NCI-H1436 treated with DMSO at 0.1 percent for 48 hours (cell line): Measurements from ENCODE around the gene PFN1.
A peak's percentile ranks its signal among the peaks of the same experiment; 100 is the strongest.

ENCODE experiments used
- DNase-seq: peaks from one replicate; lab custom pipeline; 2025; lab: John Stamatoyannopoulos, UW

The PFN1 gene

DNA sequence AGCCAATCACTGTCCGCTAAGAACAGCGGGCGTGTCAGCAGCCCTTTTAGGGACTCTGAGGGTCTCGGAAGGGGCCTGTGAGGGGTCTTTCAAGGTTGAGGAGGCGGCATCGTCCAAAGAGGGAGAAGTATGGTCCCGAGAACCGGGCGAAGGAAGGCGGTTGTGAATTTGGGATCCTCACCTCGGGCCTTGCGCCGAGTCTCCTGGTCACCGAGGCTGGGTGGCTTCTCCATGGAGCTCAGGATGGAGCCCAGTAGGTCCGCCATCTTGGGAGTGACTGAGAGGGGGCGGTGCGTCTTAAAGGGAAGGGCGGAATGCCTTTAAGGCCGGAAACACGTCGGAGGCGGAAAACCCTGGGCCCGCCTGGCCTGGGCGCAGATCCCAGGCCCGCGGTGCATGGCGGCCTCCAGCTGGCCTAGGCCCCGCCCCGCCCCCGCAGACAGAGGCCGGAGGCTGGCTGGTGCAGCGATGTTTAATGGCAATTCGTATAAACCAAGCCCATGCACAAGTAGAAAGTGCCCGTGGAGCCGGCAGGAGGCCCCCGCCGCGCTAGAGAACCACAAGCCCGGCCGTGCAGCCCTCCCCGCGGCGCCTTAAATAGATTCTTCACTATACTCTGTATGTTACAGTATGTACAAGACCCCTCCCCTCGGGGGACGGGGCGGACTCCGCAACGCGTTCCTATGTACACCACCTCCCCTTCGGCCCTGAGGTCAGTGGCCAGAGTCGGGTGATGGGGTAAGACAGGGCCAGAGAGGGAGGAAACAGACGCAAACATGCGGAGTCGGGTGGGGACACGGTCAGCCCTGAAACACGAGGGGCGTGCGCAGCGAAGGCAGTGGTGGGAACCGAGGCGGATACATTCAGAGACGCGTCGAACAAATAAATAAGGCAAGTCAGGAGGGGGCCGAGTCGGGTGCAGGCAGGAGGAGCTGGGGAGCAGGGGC is 19.5 kb upstream of the PFN1 start, which contains the start of gene SPAG7:
Gene SPAG7, minus strand, starts transcription at position 279 of the 947 bp plus-strand sequence. Its CDS starts 13 bp downstream, at position 266.
- DNase-seq = peak; percentile 77

DNA sequence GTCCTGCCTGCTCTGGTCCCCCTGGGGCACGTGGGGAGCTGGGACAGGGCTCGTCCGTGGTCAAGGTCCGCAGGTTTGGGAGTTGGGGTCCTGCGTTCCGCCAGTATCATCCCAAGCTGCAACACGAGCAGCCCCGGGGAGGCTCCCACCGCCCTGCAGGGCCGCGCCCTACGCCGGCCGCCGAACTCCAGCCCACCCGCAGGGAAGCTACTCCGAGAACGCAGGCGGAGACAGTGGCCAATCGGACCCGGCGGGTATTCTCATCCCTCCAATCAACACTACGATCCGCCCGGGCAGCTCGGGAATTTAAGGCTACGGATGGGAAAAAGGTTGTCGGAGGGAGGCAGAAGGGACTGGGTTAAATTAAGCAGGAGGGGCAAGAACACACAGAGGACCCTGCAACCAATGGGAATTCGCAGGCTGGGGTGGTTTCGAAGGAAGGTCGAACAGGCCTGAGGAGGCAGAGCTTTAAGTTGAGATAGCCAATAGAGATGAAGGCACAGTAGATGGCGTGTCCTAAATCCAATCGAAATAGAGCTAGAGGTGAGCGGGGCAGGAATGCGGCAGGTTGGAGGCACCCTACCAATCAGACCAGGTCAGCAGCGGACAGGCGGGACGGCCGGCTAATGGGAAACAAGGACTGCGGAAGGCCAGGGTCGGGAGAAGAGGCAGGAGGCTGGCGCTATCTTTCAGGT is 18.7 kb upstream of the PFN1 start:
- peak; percentile 99 for DNase-seq

DNA sequence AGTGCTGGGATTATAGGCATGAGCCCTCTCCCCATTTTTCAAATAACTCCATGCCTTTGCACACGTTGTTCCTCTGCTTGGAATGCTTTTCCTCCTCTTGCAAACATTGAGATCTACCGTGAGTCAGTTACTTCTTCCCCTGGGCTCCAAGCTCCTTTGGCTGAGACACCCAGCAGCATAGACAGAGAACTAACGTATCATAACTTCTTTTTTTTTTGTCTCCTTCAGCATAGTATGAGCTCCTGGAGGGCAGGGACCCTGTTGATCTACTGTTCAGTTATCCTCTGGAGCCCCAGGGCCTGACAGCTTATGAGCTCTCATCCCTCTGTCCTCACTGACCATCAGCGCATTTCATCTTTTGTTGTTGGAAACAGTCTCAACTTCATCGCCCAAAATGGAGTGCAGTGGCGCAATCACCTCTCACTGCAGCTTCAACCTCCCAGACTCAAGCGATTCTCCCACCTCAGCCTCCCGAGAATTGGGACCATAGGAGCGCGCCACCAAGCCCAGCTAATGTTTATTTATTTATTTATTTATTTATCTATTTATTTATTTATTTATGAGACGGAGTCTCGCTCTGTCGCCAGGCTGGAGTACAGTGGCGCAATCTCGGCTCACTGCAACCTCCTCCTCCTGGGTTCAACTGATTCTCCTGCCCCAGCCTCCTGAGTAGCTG is 17.1 kb upstream of the PFN1 start:
- DNase-seq = no peak

DNA sequence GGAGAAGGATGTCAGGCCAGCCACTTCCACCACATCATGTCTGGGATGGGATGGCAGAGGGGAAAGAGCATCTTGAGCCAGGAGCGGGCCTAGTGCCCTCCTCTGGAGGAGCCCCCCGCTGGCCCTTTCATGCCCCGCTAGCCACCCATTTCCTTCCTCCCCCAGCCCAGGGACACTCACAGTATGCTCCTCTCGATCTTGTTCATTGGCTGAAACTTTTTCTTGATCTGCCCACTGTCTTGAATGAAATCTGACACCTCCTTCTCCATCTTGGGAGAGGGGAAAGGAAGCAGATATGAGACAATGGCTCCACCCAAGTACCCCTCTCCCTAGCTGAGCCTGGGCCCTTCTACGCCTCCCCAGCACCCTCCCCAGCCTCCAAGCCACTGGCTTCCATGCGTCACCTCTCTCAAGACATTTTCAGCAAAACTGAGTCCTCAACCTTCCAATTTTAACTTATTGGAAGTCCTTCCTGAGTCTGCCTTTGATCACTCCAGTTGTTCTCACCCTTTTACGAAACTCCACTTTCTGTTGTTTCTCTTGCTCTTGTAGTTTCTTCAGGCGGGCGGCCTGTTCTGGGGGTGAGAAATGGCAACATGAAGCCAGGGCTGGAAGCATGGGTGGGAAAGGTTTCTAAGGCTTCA is 12.1 kb upstream of the PFN1 start:
- DNase-seq = no peak

DNA sequence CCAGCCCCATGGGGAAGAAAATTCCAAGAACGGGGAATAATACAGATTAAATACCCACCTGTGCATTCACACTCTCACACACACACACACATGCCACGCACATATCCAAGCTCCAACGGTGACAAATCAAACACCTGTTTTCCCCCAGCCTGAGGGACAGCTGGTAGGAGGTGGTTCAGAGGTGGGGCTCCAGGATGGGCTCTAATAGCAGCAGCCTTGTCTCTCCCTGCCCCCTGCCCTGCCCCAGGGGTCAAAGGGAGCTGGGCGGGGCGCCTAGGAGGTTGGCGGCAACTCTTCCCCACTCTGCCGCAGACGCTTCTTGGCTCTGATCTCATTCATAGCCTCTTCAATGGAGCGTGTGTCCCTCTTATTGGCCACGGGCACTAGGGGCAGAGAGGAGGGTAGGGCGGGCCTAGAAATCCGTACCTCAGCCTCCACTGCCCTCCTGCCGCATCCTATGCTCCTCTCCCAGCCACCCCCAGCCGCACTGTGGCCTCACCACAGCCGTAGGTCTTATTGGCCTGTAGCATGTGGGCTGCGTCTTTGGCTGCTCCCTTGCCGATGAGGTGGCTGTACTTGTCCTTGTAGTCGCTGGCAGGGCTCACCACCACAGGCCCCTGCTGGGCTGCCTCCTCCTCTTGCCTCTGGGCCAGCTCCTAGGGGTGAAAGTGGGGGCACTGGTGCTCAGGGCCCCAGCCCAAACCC is 11.1 kb upstream of the PFN1 start:
- no peak for DNase-seq

DNA sequence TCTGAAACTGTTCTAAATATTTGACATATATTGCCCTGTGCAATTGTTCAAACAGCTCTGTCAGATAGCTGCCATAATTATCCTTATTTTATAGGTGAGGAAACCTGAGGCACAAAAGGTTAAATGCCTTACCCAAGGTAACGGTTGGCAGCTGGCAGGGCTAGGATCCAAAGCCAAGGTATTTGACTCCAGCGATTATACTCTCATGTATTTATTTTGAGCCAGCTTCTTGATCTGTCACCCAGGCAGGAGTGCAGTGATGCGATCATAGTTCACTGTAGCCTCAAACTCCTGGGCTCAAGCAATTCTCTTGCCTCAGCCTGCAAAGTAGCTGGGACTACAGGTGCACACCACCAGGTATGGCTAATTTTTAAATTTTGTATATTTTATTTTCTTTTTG is 9.8 kb upstream of the PFN1 start:
- DNase-seq = no peak

DNA sequence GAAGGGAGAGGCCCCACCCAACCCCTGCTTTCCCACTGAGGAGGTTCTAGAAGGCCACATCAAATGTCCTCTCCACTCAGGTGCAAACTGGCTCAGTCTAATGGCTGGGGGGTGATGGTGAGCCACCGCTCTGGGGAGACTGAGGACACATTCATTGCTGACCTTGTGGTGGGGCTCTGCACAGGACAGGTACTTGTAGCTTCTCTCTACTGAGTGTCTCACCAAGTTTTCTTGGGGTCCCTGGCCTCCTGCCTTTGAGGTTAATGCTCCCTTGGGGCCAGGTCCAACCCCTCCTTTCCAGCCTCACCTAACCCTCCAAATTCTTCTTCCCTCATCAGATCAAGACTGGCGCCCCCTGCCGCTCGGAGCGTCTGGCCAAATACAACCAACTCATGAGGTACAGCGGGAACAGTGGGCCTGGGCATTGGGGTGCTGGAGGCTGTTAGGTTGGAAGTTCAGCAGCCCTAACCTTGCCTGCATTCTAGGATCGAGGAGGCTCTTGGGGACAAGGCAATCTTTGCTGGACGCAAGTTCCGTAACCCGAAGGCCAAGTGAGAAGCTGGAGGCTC is 8.2 kb upstream of the PFN1 start:
- DNase-seq = no peak

DNA sequence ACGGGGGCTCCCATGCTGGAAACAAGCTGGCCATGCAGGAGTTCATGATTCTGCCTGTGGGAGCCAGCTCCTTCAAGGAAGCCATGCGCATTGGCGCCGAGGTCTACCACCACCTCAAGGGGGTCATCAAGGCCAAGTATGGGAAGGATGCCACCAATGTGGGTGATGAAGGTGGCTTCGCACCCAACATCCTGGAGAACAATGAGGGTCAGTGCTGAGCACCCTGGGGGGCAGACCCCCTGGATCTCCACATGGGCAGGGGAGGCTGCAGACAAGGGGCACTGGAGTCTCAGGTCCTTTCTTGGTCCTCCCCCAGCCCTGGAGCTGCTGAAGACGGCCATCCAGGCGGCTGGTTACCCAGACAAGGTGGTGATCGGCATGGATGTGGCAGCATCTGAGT is 6.8 kb upstream of the PFN1 start:
- no peak for DNase-seq

DNA sequence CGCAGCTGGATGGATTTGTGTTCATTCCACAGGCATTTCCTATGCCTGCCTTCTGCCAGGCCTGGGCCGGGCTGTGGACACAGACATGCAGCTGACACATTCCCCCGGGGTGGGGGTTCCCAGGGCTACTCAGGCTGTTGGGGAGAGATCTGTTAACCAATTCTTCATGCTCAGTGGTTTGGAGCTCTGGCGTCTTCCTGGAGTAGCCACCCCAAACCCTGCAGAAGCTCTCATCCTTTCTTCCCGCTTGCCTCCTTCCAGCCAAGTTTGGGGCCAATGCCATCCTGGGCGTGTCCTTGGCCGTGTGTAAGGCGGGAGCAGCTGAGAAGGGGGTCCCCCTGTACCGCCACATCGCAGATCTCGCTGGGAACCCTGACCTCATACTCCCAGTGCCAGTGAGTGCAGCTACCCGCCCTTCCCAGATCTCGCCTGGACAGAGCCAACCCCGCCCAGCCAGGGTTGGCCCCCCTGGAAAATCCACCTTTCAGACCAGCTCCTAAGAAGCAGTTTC is 5.2 kb upstream of the PFN1 start:
- DNase-seq = no peak

DNA sequence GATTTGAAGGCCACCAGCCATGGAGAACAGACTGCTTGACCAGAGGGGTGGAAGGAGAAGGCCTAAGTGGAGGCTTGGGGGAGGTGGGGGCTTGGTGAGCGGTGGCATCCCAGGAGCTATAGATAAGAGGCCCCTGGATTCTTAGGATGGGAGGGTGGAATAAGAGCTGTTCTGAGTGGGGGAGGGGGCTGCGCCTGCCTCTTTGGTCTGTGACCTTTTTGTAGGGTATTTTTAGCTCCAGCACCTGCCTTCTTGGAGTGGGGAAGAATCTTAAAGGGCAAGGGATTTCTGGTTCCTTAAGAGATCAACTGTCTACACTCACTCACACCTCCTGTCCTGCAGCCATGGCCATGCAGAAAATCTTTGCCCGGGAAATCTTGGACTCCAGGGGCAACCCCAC is 3.2 kb upstream of the PFN1 start:
- no peak for DNase-seq

DNA sequence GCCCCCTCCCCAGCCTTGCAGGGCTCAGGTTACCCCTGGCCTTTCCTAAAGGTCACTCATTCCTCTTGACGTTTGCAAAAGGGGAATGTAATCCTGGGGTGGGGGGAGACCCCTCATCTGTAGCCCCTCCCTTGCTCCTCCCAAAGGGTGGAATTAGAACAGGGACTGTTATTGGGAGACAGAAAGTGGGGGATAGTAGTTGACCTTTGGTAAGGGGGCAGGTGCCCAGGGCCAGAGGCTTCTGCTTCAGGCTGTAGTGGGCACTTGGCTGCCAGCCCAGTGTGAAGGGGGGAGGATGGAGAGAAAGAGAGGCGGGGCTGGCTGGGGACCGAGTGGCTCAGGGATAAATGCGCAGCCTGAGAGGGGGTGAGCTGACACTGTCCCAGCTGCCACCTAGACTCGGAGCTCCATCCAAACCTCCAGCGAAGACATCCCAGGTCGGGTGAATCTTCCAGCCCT is 2.4 kb upstream of the PFN1 start, which contains the start of gene ENO3:
Gene ENO3, plus strand, starts transcription at position 374 of the 459 bp plus-strand sequence. CDS start 711 bp downstream, outside the sequence.
- peak; percentile 26 for DNase-seq

DNA sequence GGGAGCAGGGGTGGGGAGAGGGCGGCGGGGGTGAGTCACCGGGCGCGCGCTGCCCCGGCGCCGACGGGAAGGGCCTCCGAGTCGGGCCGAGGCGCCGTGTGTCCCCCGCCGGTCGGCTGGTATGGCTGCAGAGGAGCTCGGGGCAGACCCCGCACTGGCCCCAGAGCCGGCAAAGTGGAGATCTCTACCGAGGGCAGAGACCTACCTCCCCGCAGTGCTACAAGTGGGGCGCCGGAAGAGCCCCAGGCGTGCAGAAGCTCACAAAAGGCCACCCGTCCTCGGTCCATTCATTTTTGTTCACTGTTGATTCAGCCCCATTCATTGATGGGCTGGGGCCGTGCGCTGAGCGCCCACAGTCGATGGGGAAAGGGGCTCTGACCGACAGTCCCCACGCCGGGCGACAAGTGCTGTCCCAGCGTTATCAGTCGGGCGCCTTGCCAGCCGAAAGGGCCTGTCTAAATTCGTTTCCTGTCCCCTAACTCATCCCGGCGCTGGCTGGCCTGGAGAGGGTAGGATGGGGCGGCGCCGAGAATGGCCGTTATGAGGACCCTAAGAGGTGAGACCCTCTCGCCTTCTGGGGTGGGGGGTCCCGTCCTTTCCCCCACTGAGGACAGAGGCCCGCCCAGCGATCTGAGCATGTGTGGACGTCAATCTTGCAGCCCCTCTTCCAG is 1.9 kb upstream of the PFN1 start:
- no peak for DNase-seq

DNA sequence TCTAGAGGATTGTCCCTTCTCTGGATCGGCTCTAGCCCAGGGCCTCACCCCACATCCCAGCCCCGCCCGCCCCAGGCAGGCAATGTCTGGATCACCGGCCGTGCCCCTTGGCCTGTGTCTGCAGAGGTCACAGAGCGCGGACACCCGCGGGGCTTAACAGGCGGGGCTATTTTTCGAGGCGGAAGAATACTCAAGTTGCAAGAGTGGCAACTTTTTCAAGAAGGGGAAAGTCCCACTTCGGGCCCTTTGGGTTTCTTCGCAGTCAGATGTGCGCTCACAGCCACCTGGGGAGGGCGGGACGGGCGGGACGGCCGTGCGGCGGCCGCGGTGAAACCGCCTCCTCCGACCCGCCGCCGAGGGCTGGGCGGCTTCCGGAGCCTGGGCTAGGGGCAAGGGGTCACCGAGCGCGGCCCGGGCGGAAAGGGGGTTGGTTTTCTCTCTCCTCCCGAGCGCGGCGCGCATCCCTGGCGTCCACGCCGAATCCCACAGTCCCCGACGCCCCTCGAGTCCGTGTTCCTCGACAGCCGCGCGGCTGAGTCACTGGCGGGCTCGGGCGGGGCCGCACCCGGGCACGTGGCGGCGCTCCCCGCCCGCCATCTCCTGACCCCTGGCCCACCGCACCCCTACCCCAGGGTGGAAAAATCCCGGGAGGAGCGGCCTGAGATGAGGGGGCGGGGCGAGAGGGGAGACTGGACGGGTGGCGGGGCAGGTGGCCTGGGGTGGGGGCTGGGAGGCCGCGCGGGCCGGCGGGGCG is 1.2 kb upstream of the PFN1 start:
- no peak for DNase-seq

DNA sequence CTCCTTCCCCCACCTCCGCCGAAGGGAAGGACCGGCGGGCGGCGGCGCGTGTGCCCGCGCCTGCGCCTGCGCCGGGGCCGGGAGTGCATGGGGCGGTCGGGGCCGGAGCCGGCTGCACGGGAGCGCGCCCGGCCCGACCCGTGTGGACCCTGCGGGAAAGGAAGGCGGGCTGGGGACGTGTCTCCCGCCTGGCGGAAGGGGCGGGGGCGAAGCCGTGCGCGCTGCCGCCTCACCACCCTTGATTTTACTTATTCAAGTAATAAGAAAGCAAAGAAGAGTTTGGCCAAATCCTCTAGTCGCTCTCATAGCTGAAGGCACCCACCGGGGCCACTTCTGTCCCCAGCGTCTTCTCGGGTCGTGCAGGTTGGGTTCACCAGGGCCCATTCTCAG is 596 bp upstream of the PFN1 start:
- DNase-seq = peak; percentile 36

DNA sequence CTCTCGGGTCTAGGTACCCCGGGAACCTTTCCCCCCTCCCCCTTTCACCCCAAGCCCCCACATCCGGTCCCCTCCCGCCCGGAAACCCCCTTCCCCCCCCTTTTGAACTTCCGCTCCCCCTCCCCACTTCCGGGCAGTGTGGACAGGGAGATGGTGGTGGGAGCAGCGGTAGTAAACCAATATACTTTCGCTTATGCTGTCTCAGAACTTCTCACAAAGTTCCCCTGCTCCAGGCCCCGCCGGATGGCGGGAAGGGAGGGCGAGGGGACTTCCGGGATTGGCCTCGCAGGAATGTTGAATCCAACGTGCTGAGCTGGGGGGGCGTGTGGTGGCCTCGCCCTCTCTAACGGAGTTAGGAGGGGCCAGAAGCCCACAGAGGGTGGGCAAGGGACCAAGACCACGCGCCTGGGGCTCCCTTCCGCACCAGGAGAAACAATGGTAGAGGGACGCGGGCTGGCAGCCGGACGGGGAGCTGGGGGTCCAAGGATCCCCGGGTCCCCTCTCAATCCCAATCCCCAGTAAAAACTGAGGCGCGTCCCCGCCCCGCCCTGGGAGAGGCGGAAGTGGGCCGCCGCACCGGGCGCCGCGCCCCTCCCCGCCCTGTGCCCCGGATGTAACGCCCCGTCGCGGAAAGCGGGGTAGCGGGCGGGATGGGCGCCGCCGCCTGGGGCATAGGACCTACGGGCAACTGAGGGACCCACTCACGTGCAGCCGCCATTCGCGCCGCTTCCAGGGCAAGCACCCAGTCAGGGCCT is 742 bp downstream of the PFN1 start:
- DNase-seq = no peak

DNA sequence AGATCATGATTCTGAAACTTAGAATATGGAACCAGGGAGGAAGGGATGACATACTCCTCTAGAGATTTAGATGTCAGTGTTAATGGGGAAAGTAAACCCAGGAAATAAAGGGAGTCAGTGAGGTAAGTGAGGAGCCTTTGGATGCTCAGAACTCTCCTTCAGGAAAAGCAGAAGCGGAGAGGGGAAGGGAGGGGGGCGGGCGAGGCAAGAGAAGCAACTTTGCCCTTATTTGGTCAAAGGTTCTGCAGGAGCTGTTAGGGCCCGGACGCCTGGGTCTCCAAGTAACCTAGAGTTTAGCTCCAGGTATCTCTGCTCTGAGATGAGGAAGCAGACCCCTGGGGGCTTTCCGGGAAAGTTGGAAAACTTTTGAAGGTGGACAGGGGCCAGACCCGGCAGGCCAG is 1.3 kb downstream of the PFN1 start:
- no peak for DNase-seq

DNA sequence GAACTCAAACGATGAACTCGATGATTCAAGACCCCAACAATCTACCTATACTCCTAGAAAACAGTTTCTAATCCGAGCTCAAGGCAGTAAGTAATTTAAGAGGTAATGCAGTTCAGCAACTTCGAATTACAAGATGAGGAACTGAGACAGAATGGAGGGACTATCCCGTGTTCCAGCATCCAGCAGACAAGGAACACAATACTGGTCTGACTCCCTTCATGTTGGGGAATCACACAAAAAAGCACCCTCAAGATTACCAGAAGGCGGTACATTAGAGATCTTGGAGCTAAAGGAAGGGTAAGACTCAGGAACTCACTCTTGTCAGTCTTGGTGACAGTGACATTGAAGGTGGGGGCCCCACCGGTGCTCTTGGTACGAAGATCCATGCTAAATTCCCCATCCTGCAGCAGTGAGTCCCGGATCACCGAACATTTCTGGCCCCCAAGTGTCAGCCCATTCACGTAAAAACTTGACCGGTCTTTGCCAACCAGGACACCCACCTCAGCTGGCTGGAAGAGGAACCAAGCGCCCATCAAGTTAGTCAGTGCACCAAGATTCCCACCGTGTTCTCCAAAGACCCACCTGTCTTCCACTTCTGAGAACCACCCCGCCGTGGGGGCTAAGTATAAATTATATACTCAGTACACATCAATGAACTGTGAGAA is 1.9 kb downstream of the PFN1 start:
- DNase-seq = no peak

DNA sequence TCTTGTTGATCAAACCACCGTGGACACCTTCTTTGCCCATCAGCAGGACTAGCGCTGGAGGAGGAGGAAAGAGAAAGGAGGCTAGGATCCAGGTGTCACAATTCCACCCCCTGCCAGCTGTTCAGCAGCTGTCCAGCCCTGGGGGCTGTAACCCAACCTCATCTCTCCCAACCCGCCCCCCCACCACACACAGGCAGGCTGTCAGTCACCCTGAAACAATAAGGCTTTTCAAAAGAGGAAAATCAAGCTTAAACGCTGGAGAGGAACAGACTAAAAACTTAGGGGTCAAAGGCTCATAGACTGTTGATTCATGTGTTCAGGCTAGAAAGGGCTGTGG is 2.4 kb downstream of the PFN1 start:
- no peak for DNase-seq
